Upper lobe of right lung (tissue), 1 donor: Measurements from ENCODE around the gene ZC3H12A. TPM values are rescaled to one million over a fixed set of nuclear protein-coding genes. Genes with fewer than 3 reads are reported as not detected.

ENCODE experiments used
- ATAC-seq: fragments of 200-7000 bp; cut with Tn5 transposase; one replicate; pipeline ENCODE4 v1.9.1; 2020; ENCODE audit warnings: mild to moderate bottlenecking, moderate library complexity
- DNase-seq: peaks from one replicate; pipeline ENCODE4 v3.0.0-alpha.2; 2020
- H3K27ac ChIP-seq: fragments of 200-600 bp; one replicate; pipeline ENCODE4 v1.8.0; 2022
- H3K27me3 ChIP-seq: fragments of 200-600 bp; one replicate; pipeline ENCODE4 v1.8.0; 2022; ENCODE audit warnings: mild to moderate bottlenecking
- H3K36me3 ChIP-seq: fragments of 200-600 bp; one replicate; pipeline ENCODE4 v1.8.0; 2022
- H3K4me1 ChIP-seq: fragments of 200-600 bp; one replicate; pipeline ENCODE4 v1.8.0; 2022
- H3K4me3 ChIP-seq: fragments of 200-600 bp; one replicate; pipeline ENCODE4 v1.8.0; 2022; ENCODE audit warnings: mild to moderate bottlenecking
- H3K9me3 ChIP-seq: fragments of 200-600 bp; one replicate; pipeline ENCODE4 v1.8.0; 2022
- intact Hi-C: fragments of 100-400 bp; cut with DNase I; formaldehyde crosslinking; loops from one replicate; pipeline ENCODE4 v1.11.0; 2022
- total RNA-seq: library from RNA; stranded (reverse); fragmentation: NEBNext Ultra II Directional; extraction: Animal tissue kit (Norgen Biotek cat#: 25700); gene quantifications from one replicate; pipeline ENCODE4 v1.2.1, GENCODE V29; 2021
- TF ChIP-seq, protein P1 (sequence below): fragments of 200-600 bp; IDR thresholded peaks from one replicate; pipeline ENCODE4 v1.8.0; 2022; ENCODE audit warnings: antibody characterized with exemption
- donor health status: DM: no; HTN: yes; CAD: no; lungs with severe emphysema.

The ZC3H12A gene
- total RNA-seq, 1 donor from 2014 or later, result 22.9 TPM

GRCh38 chr1:37468037-37468436 is 6.3 kb upstream of the ZC3H12A start:
- intact Hi-C loops, result no loop called here
- ATAC-seq, result no peak

DNA sequence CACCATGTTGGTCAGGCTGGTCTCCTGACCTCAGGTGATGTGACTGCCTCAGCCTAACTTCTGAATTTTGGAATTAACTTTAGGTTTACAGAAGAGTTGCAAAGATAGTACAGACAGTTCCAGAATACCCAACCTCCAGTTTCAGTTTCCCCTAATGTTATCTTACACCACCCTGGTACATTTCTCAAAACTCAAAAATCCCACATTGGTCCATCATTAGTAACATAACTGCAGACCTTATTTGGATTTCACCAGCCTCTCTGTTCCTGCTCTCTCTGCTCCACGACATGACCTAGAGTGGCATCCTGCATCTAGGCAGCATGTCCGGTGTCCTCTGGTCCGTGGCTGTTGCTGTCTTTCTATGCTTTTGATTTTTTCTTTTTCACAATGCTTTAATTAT is 5.0 kb upstream of the ZC3H12A start:
- H3K4me3 ChIP-seq, result no peak overlapping the region
- DNase-seq (no peak), ATAC-seq (no peak)
- H3K27ac ChIP-seq, result no peak overlapping the region
- no peaks in the 10 kb centered on the region for H3K36me3 ChIP-seq
- peaks cover 29% of the 10 kb centered on the region for H3K4me1 ChIP-seq
- intact Hi-C loops, result no loop called here
- TF ChIP-seq, protein P1, sequence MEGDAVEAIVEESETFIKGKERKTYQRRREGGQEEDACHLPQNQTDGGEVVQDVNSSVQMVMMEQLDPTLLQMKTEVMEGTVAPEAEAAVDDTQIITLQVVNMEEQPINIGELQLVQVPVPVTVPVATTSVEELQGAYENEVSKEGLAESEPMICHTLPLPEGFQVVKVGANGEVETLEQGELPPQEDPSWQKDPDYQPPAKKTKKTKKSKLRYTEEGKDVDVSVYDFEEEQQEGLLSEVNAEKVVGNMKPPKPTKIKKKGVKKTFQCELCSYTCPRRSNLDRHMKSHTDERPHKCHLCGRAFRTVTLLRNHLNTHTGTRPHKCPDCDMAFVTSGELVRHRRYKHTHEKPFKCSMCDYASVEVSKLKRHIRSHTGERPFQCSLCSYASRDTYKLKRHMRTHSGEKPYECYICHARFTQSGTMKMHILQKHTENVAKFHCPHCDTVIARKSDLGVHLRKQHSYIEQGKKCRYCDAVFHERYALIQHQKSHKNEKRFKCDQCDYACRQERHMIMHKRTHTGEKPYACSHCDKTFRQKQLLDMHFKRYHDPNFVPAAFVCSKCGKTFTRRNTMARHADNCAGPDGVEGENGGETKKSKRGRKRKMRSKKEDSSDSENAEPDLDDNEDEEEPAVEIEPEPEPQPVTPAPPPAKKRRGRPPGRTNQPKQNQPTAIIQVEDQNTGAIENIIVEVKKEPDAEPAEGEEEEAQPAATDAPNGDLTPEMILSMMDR, result no peak
- H3K27me3 ChIP-seq, result no peaks in the 10 kb centered on the region
- H3K9me3 ChIP-seq, result no peaks in the 10 kb centered on the region

More at GRCh38 chr1:37468037-37468436, 6.3 kb upstream of the ZC3H12A start:
- Histone ChIP-seq H3K36me3 (no peaks in the 10 kb centered on the region), H3K4me1 (peaks cover 24% of the 10 kb centered on the region), H3K4me3 (no peak overlapping the region), H3K27me3 (no peaks in the 10 kb centered on the region), H3K9me3 (no peaks in the 10 kb centered on the region), H3K27ac (no peak overlapping the region)
- no peak for DNase-seq
- TF ChIP-seq, protein P1, result no peak

- peak; percentile 68 for ATAC-seq
- TF ChIP-seq, protein P1, result no peak
- H3K4me3 ChIP-seq, result peak overlapping the region; percentile 11
- DNase-seq, result peak; percentile 84
- no peaks in the 10 kb centered on the region for H3K27me3 ChIP-seq
- intact Hi-C loops, result no loop called here
- peaks cover 6% of the 10 kb centered on the region for H3K36me3 ChIP-seq
- H3K4me1 ChIP-seq, result peaks cover 46% of the 10 kb centered on the region
- no peaks in the 10 kb centered on the region for H3K9me3 ChIP-seq
- peak overlapping the region; percentile 81 for H3K27ac ChIP-seq
Measured at GRCh38 chr1:37471345-37472231, 2.8 kb upstream of the ZC3H12A start.

DNA sequence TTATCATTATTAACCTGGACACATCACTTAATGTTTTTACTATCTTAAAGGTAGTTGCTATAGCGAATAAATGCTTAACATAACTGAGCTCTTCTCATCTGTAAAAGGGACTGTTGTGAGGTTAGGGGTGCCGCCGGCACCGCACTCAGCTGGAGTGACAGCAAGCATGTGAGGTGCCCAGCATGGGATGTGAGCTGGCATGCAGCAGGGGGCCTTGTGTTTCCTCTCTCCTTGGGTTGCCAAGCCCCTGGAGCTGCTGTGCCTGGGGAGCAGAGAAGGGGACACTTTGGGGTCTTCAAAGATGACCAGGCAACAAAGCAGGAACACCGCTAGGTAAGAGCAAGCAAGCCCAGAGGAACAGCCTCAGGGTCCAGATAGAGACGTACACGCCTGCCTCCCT is 2.1 kb upstream of the ZC3H12A start:
- no peak for ATAC-seq
- Histone ChIP-seq H3K27me3 (no peaks in the 10 kb centered on the region), H3K4me3 (no peak overlapping the region), H3K36me3 (peaks cover 6% of the 10 kb centered on the region), H3K9me3 (no peaks in the 10 kb centered on the region), H3K27ac (peak overlapping the region; percentile 81), H3K4me1 (peaks cover 53% of the 10 kb centered on the region)
- TF ChIP-seq, protein P1, result no peak
- intact Hi-C loops, result no loop called here
- DNase-seq, result no peak

GRCh38 chr1:37472994-37473393 is 1.4 kb upstream of the ZC3H12A start:
- Histone ChIP-seq H3K36me3 (peaks cover 11% of the 10 kb centered on the region), H3K9me3 (no peaks in the 10 kb centered on the region), H3K27me3 (no peaks in the 10 kb centered on the region), H3K27ac (no peak overlapping the region), H3K4me3 (no peak overlapping the region), H3K4me1 (peaks cover 60% of the 10 kb centered on the region)
- intact Hi-C loops, result no loop called here
- ATAC-seq, result no peak
- TF ChIP-seq, protein P1, result no peak
- no peak for DNase-seq
